Gastroesophageal sphincter (tissue), 3 donors: ENCODE results near the gene GNE.

Source experiments
- EP300 ChIP-seq: sonication (generic); formaldehyde crosslinking; IDR thresholded peaks from one replicate; pipeline ENCODE4 v1.6.1; 2017; ENCODE audit warnings: antibody characterized with exemption, mild to moderate bottlenecking
- POLR2A ChIP-seq, 2 donors: fragments of 450-650 bp; IDR thresholded peaks; one replicate each; pipeline ENCODE4 v1.6.1; 2017; ENCODE audit warnings: antibody characterized with exemption in 2 of 2, mild to moderate bottlenecking in 2 of 2, moderate library complexity in 1 of 2
- TF ChIP-seq, protein P1 (sequence below), 4 experiments: fragments of 200-600 bp in 2 of 4; fragments of 450-650 bp in 2 of 4; sonication (generic) in 1 of 4; IDR thresholded peaks; one replicate each; pipeline ENCODE4 v1.5.1; 2017 to 2019; ENCODE audit warnings: antibody characterized with exemption in 4 of 4, mild to moderate bottlenecking in 2 of 4, moderate library complexity in 2 of 4

DNA sequence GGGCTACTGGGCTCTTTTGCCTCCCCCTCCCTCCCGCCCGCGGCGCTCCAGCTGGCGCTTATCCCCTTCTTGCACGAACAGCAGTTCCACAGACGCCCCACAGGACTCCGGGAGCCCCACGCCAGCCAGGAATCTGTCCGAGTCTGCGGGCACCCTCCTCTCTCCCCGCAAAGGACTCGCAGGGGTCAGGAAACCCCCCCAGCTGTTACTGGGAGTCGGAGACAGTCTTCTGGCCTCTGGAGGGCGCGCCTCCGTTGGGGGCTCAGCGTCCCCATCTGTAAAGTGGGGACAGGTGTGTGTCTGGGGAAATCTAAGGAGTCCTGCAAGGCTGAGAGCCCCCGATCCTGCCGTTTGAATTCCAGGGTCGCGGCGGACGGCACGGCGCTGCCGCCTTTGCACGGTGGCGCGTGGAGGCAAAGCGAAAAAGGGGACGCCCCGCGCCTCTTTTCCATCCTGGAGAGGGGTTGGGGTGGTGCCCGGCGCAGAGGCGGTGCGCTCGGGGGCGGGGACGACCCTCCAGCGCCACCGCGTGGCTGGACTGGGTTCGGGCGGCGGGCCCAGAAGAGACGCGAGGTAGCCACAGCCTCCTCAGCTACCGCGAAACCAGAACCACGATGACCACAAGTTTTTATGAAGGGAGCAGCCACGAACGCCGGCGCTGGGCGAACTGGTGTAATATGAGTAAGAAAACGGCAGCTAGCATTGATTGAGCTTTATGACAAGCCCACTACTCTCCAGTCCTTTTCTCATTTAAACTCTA lies 91.9 kb downstream of the GNE start:
- TF ChIP-seq, protein P1, sequence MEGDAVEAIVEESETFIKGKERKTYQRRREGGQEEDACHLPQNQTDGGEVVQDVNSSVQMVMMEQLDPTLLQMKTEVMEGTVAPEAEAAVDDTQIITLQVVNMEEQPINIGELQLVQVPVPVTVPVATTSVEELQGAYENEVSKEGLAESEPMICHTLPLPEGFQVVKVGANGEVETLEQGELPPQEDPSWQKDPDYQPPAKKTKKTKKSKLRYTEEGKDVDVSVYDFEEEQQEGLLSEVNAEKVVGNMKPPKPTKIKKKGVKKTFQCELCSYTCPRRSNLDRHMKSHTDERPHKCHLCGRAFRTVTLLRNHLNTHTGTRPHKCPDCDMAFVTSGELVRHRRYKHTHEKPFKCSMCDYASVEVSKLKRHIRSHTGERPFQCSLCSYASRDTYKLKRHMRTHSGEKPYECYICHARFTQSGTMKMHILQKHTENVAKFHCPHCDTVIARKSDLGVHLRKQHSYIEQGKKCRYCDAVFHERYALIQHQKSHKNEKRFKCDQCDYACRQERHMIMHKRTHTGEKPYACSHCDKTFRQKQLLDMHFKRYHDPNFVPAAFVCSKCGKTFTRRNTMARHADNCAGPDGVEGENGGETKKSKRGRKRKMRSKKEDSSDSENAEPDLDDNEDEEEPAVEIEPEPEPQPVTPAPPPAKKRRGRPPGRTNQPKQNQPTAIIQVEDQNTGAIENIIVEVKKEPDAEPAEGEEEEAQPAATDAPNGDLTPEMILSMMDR (IDR thresholded peaks at IDR 0.05) = peak in 3 of 4 experiments; percentile 90 to 94 (median 92)
- TF ChIP-seq EP300 (no peak), POLR2A (IDR thresholded peaks at IDR 0.05) (no peak)
